PC-3 (cell line): ENCODE data around the gene CFAP210. TPM values are rescaled to one million over a fixed set of nuclear protein-coding genes. Genes with fewer than 3 reads are reported as not detected.
A peak's percentile ranks its signal among the peaks of the same experiment; 100 is the strongest.

ENCODE experiments used
- ATAC-seq: fragments of 200-7000 bp; cut with Tn5 transposase; 2 replicates; pipeline ENCODE4 v1.9.1; 2020; ENCODE audit warnings: mild to moderate bottlenecking, moderate library complexity
- BruUV-seq: library from RNA; stranded (reverse); fragments of 400-500 nt; replicated peaks from 2 replicates; lab custom pipeline; 2021; lab: Mats Ljungman, UMichigan
- CTCF ChIA-PET: fragments of 300-600 bp; sonication (Branson Sonifier 250); formaldehyde crosslinking; loops from one replicate; lab custom pipeline; 2022; ENCODE audit warnings: antibody characterized with exemption; lab: Charles Lee
- POLR2A ChIA-PET: fragments of 300-600 bp; sonication (Branson Sonifier 250); formaldehyde crosslinking; loops from one replicate; lab custom pipeline; 2022; ENCODE audit warnings: antibody characterized with exemption; ENCODE audit not compliant: unreplicated experiment; lab: Charles Lee
- DNase-seq: peaks from one replicate; pipeline ENCODE4 v3.0.0-alpha.2; 2015
- H2AFZ ChIP-seq: fragments of 300-600 bp; sonication (generic); 2 replicates; pipeline ENCODE4 v1.6.0; 2016; ENCODE audit warnings: antibody characterized with exemption, low read length
- H3F3A ChIP-seq: fragments of 300-600 bp; sonication (generic); one replicate; pipeline ENCODE4 v1.6.0; 2017; ENCODE audit warnings: antibody characterized with exemption, low read length, control low read depth, mild to moderate bottlenecking; ENCODE audit not compliant: unreplicated experiment
- H3K27ac ChIP-seq: fragments of 300-600 bp; sonication (generic); 2 replicates; pipeline ENCODE4 v1.5.1; 2016; ENCODE audit warnings: mild to moderate bottlenecking, low read length
- H3K27me3 ChIP-seq: fragments of 300-600 bp; sonication (generic); 2 replicates; pipeline ENCODE4 v1.6.1; 2016; ENCODE audit warnings: low read length, mixed read lengths
- H3K36me3 ChIP-seq: fragments of 300-600 bp; sonication (generic); 2 replicates; pipeline ENCODE4 v1.6.1; 2016; ENCODE audit warnings: low read depth, mixed run types, low read length, mixed read lengths
- H3K4me1 ChIP-seq: fragments of 300-600 bp; sonication (generic); 2 replicates; pipeline ENCODE4 v1.5.1; 2016; ENCODE audit warnings: low read length; ENCODE audit not compliant: insufficient read depth
- H3K4me2 ChIP-seq: fragments of 300-600 bp; sonication (generic); 2 replicates; pipeline ENCODE4 v1.6.0; 2016; ENCODE audit warnings: low read length
- H3K4me3 ChIP-seq: fragments of 300-600 bp; sonication (generic); 2 replicates; pipeline ENCODE4 v1.5.1; 2016; ENCODE audit warnings: mild to moderate bottlenecking, low read length, mixed read lengths
- H3K79me2 ChIP-seq: fragments of 300-600 bp; sonication (generic); 2 replicates; pipeline ENCODE4 v1.6.1; 2017; ENCODE audit warnings: low read length, mixed read lengths
- H3K9ac ChIP-seq: fragments of 300-600 bp; sonication (generic); 2 replicates; pipeline ENCODE4 v1.6.0; 2016; ENCODE audit warnings: mild to moderate bottlenecking, low read length
- H3K9me2 ChIP-seq: fragments of 300-600 bp; sonication (generic); replicated peaks from 2 replicates; pipeline ENCODE4 v1.6.1; 2016; ENCODE audit warnings: mixed run types, low read length, mixed read lengths
- H3K9me3 ChIP-seq: fragments of 300-600 bp; sonication (generic); 2 replicates; pipeline ENCODE4 v1.6.1; 2016; ENCODE audit warnings: low read length, mixed read lengths
- H4K20me1 ChIP-seq: fragments of 300-600 bp; sonication (generic); 2 replicates; pipeline ENCODE4 v1.6.1; 2016; ENCODE audit warnings: low read length, mixed read lengths
- CTCF ChIP-seq: fragments of 300-600 bp; sonication (generic); conservative IDR thresholded peaks from 2 replicates; pipeline ENCODE4 v1.5.1; 2017; ENCODE audit warnings: antibody characterized with exemption, low read depth, mild to moderate bottlenecking, low read length
- EZH2 ChIP-seq: fragments of 300-600 bp; sonication (generic); IDR thresholded peaks from one replicate; pipeline ENCODE4 v1.6.1; 2017; ENCODE audit warnings: antibody characterized with exemption, mild to moderate bottlenecking, low read length; ENCODE audit not compliant: unreplicated experiment
- EZH2phosphoT487 ChIP-seq: fragments of 300-600 bp; sonication (generic); IDR thresholded peaks from 2 replicates; pipeline ENCODE4 v1.6.1; 2018; ENCODE audit warnings: mild to moderate bottlenecking, antibody characterized with exemption, low read length, borderline replicate concordance
- intact Hi-C: fragments of 100-400 bp; cut with micrococcal nuclease; formaldehyde crosslinking; loops from 2 replicates; pipeline ENCODE4 v1.9.0; 2023
- total RNA-seq: library from RNA; depleted of rRNA; stranded (reverse); fragments of >200 nt; gene quantifications from 2 replicates; pipeline ENCODE4 v1.2.3, GENCODE V29; 2014

Gene CFAP210
- total RNA-seq, 1 experiment from 2014 or later, result not detected

GRCh38 chr2:169715379-169716237 is 21.4 kb upstream of the CFAP210 start:
- Histone ChIP-seq H2AFZ (peak overlapping the region; percentile 1; the same call in 1 of the 2 replicates), H3K4me3 (peak overlapping the region; percentile 50), H3F3A (no peaks in the 10 kb centered on the region), H4K20me1 (no peaks in the 10 kb centered on the region), H3K9me3 (no peaks in the 10 kb centered on the region), H3K9me2 (no peaks in the 10 kb centered on the region), H3K9ac (no peak overlapping the region), H3K27me3 (no peaks in the 10 kb centered on the region), H3K79me2 (no peaks in the 10 kb centered on the region), H3K4me2 (peak overlapping the region; percentile 72), H3K27ac (no peak overlapping the region), H3K4me1 (peaks cover 26% of the 10 kb centered on the region), H3K36me3 (no peaks in the 10 kb centered on the region)
- ChIA-PET POLR2A (interaction anchor here (0.6 kb wide), 3 partner anchors 11 to 74 kb away, joined by 3 to 7 read pairs (median 5); no protein-coding TSS in a partner anchor), CTCF (no interaction called here)
- DNase-seq (peak; percentile 74), ATAC-seq (peak; percentile 68)
- intact Hi-C loops, result loop anchor here (2.0 kb wide), 1 partner anchor 21 kb away; the partner anchor contains the start of genes CFAP210 and PHOSPHO2
- TF ChIP-seq EZH2 (no peak), CTCF (no peak), EZH2phosphoT487 (no peak)
- BruUV-seq, result no TSS peak

- H3K27me3 ChIP-seq, result no peaks in the 10 kb centered on the region
- CTCF ChIA-PET, result no interaction called here
- H2AFZ ChIP-seq, result no peak overlapping the region
- POLR2A ChIA-PET, result no interaction called here
- peak; percentile 61 for DNase-seq
- no peaks in the 10 kb centered on the region for H3F3A ChIP-seq
- H4K20me1 ChIP-seq, result no peaks in the 10 kb centered on the region
- no peak overlapping the region for H3K27ac ChIP-seq
- intact Hi-C loops, result loop anchor here (2.0 kb wide), 1 partner anchor 20 kb away; the partner anchor contains the start of genes CFAP210 and PHOSPHO2
- H3K9me3 ChIP-seq, result no peaks in the 10 kb centered on the region
- no peaks in the 10 kb centered on the region for H3K36me3 ChIP-seq
- peak overlapping the region; percentile 50; the same call in 1 of the 2 replicates for H3K4me3 ChIP-seq
- H3K79me2 ChIP-seq, result no peaks in the 10 kb centered on the region
- H3K4me1 ChIP-seq, result peaks cover 26% of the 10 kb centered on the region
- H3K4me2 ChIP-seq, result peak overlapping the region; percentile 72
- no peaks in the 10 kb centered on the region for H3K9me2 ChIP-seq
- ATAC-seq, result peak; percentile 8
- no TSS peak for BruUV-seq
- TF ChIP-seq EZH2 (no peak), EZH2phosphoT487 (no peak), CTCF (no peak)
- no peak overlapping the region for H3K9ac ChIP-seq
Measured at GRCh38 chr2:169714699-169715098, 20.5 kb upstream of the CFAP210 start.

GRCh38 chr2:169713331-169713730 is 19.1 kb upstream of the CFAP210 start:
- CTCF ChIA-PET, result no interaction called here

More at GRCh38 chr2:169713331-169713730, 19.1 kb upstream of the CFAP210 start:
- DNase-seq (no peak), ATAC-seq (no peak)
- Histone ChIP-seq H4K20me1 (no peaks in the 10 kb centered on the region), H2AFZ (no peak overlapping the region), H3K4me2 (no peak overlapping the region), H3K9ac (no peak overlapping the region), H3K27ac (no peak overlapping the region), H3K4me1 (peaks cover 26% of the 10 kb centered on the region), H3K79me2 (no peaks in the 10 kb centered on the region), H3K36me3 (no peaks in the 10 kb centered on the region), H3K27me3 (no peaks in the 10 kb centered on the region), H3K4me3 (no peak overlapping the region), H3F3A (no peaks in the 10 kb centered on the region), H3K9me3 (no peaks in the 10 kb centered on the region), H3K9me2 (no peaks in the 10 kb centered on the region)
- POLR2A ChIA-PET, result no interaction called here
- intact Hi-C loops, result no loop called here
- TF ChIP-seq EZH2 (no peak), EZH2phosphoT487 (no peak), CTCF (no peak)
- no TSS peak for BruUV-seq
